Muscle of leg (tissue), 11 donors: Measurements from ENCODE around the gene PDCD1. TPM values are rescaled to one million over a fixed set of nuclear protein-coding genes. Genes with fewer than 3 reads are reported as not detected.

Experiments
- DNase-seq: peaks from one replicate; pipeline ENCODE4 v3.0.0; 2013
- H3K27ac ChIP-seq: one replicate; pipeline ENCODE4 v1.5.1; 2013; ENCODE audit warnings: mild to moderate bottlenecking, low read length, control low read depth
- H3K27me3 ChIP-seq: one replicate; pipeline ENCODE4 v1.6.1; 2013; ENCODE audit warnings: low read length; ENCODE audit not compliant: control insufficient read depth, insufficient read depth
- H3K36me3 ChIP-seq: one replicate; pipeline ENCODE4 v1.6.1; 2013; ENCODE audit warnings: low read length; ENCODE audit not compliant: control insufficient read depth, insufficient read depth
- H3K4me1 ChIP-seq: one replicate; pipeline ENCODE4 v1.6.1; 2013; ENCODE audit warnings: low read length; ENCODE audit not compliant: control insufficient read depth, insufficient read depth
- H3K4me3 ChIP-seq: one replicate; pipeline ENCODE4 v1.5.1; 2013; ENCODE audit warnings: low read length, control low read depth
- H3K9me3 ChIP-seq: replicated peaks from 2 replicates; pipeline ENCODE4 v1.6.1; 2013; ENCODE audit warnings: low read depth, low read length; ENCODE audit not compliant: control insufficient read depth
- WGBS: methylation state at CpG from one replicate; pipeline ENCODE4 v1.1.5; 2013; ENCODE audit warnings: missing lambda C conversion rate; ENCODE audit not compliant: insufficient coverage; 5-methylcytosine and 5-hydroxymethylcytosine counted together
- polyA plus RNA-seq, 8 donors: library from polyadenylated mRNA; unstranded; fragments of 120-200 nt; gene quantifications; one replicate each; pipeline versions ENCODE4 v1.2.1 to v1.2.3, GENCODE V29; 2013; ENCODE audit warnings: inconsistent platforms in 1 of 8, low replicate concordance in 1 of 8; ENCODE audit not compliant: insufficient read length in 8 of 8, insufficient read depth in 1 of 8
- total RNA-seq: library from RNA; stranded (reverse); fragments of 120-200 nt; gene quantifications from one replicate; pipeline ENCODE4 v1.2.4, GENCODE V29; 2013

Gene PDCD1
- total and polyA plus RNA-seq, 9 donors: 0.04 to 0.36 (median 0.10) TPM; not detected in 2

DNA sequence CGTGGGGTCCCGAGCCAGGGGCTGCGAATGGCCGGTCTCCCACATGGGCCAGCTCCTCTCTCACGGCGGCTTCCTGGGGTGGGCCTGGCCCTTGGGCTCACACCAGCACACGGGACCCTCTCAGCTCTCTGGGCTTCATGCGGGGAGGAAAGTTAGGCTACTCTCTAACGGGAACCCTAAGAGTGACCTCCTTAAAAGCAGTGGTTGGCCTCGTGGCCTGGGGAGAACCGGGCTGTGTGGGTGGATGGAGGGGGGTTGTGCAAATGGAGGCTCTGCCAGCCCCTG is 36.7 kb upstream of the PDCD1 start:
- no peak for DNase-seq
- Histone ChIP-seq H3K9me3 (no peaks in the 10 kb centered on the region), H3K27me3 (no peaks in the 10 kb centered on the region), H3K27ac (peak overlapping the region; percentile 35), H3K36me3 (no peaks in the 10 kb centered on the region), H3K4me1 (peaks cover 56% of the 10 kb centered on the region), H3K4me3 (no peak overlapping the region)
- WGBS: 78% methylated on average over 9 of the region's 11 CpGs

DNA sequence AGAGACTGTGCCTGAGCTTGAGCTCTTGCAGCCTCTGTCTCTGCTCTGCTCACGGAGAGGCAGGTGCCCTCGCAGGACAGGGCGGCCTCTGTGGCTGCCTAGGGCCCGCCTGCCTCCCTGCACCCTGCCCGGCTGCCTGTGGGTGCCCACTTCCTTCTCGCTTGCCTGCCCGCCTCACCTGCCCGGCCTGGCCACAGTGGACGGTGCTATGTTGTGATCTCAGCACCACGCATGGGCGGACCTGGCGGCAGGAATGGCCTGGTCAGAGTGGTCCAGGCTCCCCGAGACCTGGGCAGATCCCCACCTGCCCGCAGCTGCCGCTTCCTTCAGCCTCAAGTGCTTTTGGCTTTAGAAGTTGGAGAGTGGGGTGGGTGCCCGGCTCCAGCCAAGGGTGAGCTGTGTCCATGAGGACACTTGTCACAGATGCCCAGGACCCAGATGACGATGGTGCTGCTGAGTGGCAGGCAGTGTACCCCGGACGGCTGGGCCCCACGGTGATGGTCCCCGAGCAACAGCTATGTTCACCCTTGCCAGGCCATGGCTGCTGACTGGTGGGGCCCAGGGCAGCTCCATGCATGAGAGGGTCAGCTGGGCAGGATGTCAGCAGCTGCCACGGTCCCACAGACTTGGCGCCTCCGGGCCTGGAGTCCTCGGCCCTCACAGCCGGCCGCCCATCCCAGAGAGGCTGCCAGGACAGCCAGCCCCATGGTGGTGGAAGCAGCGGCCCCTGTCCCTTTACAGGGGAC is 36.2 kb upstream of the PDCD1 start:
- no peak overlapping the region for H3K4me3 ChIP-seq
- DNase-seq: peak; percentile 58
- 81% methylated on average over 25 of the region's 28 CpGs for WGBS
- H3K27ac ChIP-seq: peak overlapping the region; percentile 35
- H3K4me1 ChIP-seq: peaks cover 51% of the 10 kb centered on the region
- H3K36me3 ChIP-seq: no peaks in the 10 kb centered on the region
- no peaks in the 10 kb centered on the region for H3K27me3 ChIP-seq
- H3K9me3 ChIP-seq: no peaks in the 10 kb centered on the region

GRCh38 chr2:241894056-241894641 is 35.5 kb upstream of the PDCD1 start:
- Histone ChIP-seq H3K4me3 (no peak overlapping the region), H3K36me3 (no peaks in the 10 kb centered on the region), H3K4me1 (peaks cover 44% of the 10 kb centered on the region), H3K27ac (no peak overlapping the region), H3K27me3 (no peaks in the 10 kb centered on the region), H3K9me3 (no peaks in the 10 kb centered on the region)
- peak; percentile 31 for DNase-seq
- WGBS: 78% methylated on average over 17 of the region's 23 CpGs

DNA sequence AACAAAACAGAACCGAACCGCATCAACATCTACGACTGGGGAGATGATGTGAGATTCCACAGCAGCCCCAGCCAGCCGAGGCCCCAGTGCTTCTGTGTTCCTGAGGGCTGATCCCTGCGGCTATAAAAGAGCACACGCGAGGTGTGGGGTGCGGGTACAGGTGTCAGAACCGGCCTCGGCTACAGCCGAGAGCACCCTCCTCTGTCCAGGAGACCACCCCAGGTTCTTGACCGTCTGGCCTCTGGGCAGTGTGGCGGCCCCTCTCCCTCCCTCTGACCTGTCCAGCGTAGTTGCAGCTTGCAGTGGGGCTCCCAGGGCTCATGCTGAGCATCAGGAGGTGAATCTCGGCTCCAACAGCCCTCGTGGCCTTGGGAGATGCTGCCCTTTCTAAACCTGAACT is 34.6 kb upstream of the PDCD1 start:
- Histone ChIP-seq H3K4me1 (peaks cover 36% of the 10 kb centered on the region), H3K36me3 (no peaks in the 10 kb centered on the region), H3K9me3 (peaks cover 2% of the 10 kb centered on the region), H3K27ac (no peak overlapping the region), H3K4me3 (no peak overlapping the region), H3K27me3 (no peaks in the 10 kb centered on the region)
- DNase-seq: no peak
- 70% methylated on average over 11 of the region's 16 CpGs for WGBS

DNA sequence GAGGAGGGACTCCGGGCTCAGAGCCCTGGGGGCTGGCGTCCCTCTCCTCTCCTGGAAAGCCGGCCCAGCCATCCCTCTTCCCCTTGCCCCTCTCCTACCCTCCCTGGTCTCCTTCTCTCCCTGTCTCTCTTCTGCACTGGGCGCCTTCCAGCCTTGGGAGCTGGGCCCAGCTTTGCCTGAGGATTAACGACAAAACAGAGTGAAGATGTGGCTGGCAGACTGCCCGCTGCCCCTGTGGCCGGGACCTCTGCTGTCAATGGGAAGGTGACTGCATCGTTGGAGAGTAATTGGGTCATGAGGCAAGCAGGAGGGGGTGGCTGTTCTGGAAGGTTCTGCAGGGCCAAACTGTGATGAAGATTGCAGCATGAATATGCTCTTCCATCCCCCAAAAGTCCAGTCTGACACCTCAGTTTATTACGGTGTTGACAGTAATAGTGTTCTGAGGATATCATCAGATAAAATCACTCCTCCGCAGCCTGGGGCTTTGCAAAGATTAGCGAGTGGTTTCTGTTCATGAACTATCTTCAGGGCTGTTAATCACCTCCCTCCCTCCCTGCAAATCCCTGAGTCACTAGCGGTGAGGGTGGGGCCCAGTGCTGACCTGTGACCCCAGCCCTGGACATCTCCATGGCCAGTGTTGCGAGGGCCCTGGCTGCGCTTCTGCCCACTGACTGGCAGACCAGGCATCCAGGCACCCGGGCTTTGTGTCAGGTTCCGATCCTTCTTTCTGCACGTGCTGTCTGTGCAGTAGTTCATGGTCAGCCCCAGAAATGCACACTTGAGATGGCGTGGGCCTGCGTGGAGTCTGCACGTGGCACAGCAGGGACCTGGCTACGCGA is 33.8 kb upstream of the PDCD1 start:
- no peak overlapping the region for H3K27ac ChIP-seq
- peaks cover 2% of the 10 kb centered on the region for H3K9me3 ChIP-seq
- H3K36me3 ChIP-seq: no peaks in the 10 kb centered on the region
- 65% methylated on average over 16 of the region's 22 CpGs for WGBS
- no peak overlapping the region for H3K4me3 ChIP-seq
- H3K27me3 ChIP-seq: no peaks in the 10 kb centered on the region
- no peak for DNase-seq
- peaks cover 36% of the 10 kb centered on the region for H3K4me1 ChIP-seq

- Histone ChIP-seq H3K27me3 (peaks cover 2% of the 10 kb centered on the region), H3K9me3 (peaks cover 2% of the 10 kb centered on the region)
Measured at GRCh38 chr2:241891988-241892298, 33.2 kb upstream of the PDCD1 start.

DNA sequence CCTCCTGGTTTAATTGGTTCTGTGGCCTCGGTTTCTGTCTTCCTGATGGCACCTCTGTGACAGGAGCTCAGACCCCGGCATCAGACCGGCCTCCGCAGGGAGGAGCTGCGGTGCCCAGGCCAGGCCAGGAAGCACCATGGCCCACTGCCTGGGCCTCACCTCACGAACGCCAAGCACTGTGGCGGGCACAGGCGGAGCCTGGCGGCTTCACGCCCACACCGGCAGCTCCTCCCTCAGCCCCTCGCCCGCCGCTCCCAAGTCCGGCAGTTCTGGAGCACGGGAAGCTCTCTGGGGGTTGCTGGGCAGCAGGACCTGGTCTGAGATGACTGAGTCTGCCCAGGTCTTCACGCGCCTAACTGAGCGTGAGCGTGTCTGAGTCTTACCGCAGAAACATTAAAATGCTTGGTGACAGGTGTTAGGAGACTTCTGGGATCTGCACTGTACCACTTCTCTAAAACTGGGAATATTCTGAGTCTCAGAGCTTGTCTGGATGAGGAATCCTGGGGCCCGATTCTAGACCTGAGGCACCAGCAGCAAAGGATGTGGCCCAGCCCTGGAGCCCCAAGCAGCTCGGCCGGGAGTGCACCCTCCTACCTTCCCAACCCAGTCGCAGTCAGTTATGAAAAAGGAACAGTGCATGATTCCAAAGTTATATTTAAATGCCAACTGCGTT is 32.8 kb upstream of the PDCD1 start:
- Histone ChIP-seq H3K9me3 (peaks cover 2% of the 10 kb centered on the region), H3K27ac (no peak overlapping the region), H3K4me1 (peaks cover 38% of the 10 kb centered on the region), H3K27me3 (peaks cover 2% of the 10 kb centered on the region), H3K4me3 (no peak overlapping the region), H3K36me3 (no peaks in the 10 kb centered on the region)
- 84% methylated on average over 18 of the region's 27 CpGs for WGBS
- no peak for DNase-seq

More at GRCh38 chr2:241891988-241892298, 33.2 kb upstream of the PDCD1 start:
- Histone ChIP-seq H3K4me3 (no peak overlapping the region), H3K27ac (no peak overlapping the region), H3K4me1 (peaks cover 36% of the 10 kb centered on the region), H3K36me3 (no peaks in the 10 kb centered on the region)
- DNase-seq: no peak
- 57% methylated on average over 1 of the region's 3 CpGs for WGBS

DNA sequence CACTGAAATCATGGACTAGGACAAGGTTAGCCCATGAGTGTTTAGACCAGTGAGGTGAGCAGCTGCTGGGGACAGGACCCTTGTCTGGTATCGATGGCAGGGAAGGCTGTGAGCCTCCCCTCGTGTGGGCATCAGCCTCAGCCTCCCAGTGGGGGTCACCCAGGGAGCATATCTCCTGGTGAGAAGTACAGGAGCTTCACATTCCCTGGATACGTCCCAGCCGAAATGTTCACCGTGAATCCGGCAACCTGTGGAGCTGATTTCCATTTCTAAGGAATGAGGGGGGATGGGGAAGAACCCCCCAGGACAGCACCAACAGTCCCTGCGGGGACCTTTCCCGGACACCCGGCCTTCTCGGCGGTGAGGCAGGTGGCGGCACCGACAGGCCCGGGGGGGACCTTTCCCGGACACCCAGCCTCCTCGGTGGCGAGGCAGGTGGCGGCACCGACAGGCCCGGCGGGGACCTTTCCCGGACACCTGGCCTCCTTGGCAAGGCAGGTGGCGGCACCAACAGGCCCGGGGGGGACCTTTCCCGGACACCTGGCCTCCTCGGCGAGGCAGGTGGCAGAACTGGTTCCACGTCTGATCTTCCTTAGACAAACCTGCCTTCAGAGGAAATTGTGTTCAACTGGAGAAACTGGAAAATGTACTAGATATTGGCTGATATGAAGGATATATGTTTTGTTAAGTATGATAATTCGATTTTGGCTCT is 32.0 kb upstream of the PDCD1 start:
- Histone ChIP-seq H3K4me3 (no peak overlapping the region), H3K4me1 (peaks cover 39% of the 10 kb centered on the region), H3K36me3 (no peaks in the 10 kb centered on the region), H3K9me3 (peaks cover 2% of the 10 kb centered on the region), H3K27me3 (peaks cover 2% of the 10 kb centered on the region), H3K27ac (no peak overlapping the region)
- no peak for DNase-seq
- WGBS: 87% methylated on average over 25 of the region's 29 CpGs

DNA sequence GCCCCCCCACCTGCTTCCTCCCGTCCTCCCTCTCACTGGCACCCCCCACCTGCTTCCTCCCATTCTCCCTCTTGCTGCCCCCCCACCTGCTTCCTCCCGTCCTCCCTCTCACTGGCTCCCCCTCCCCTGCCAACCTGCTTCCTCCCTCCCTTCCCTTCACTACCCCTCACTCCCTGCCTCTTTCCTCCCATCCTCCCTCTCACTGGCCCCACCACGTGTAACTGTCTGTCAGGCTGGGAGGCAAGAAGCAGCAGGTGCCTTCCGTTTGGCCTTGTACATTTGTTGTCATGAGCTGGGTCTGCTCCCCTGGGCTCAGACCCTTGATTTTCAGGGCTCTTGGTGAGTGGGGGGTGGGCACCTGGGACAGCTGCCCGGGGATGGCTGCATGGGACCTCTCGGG is 29.9 kb upstream of the PDCD1 start:
- Histone ChIP-seq H3K27me3 (peaks cover 2% of the 10 kb centered on the region), H3K9me3 (peaks cover 2% of the 10 kb centered on the region), H3K36me3 (no peaks in the 10 kb centered on the region), H3K4me3 (no peak overlapping the region), H3K4me1 (peaks cover 36% of the 10 kb centered on the region), H3K27ac (no peak overlapping the region)
- 45% methylated on average over 2 of the region's 6 CpGs for WGBS
- DNase-seq: peak; percentile 48
